ENCODE measurements around the gene STUM. TPM values are rescaled to one million over a fixed set of nuclear protein-coding genes. Genes with fewer than 3 reads are reported as not detected.

Gene STUM
- polyA plus RNA-seq, 2 of the 4 experiments (the other 2 are of a cell fraction) = not detected

GRCh38 chr1:226575739-226576378 lies 27.3 kb downstream of the STUM start:
- ATAC-seq (no peak), FAIRE-seq (no peak), DNase-seq (ENCODE audit: low read depth in 1 of 2, low spot score in 1 of 2) (no peak)
- TF ChIP-seq ZFP36 (IDR thresholded peaks at IDR 0.05; ENCODE audit: borderline replicate concordance, partially characterized antibody) = no peak
- TF ChIP-seq PHF8 (IDR thresholded peaks at IDR 0.05; ENCODE audit: borderline replicate concordance, low read depth) = no peak
- TF ChIP-seq ESRRA (IDR thresholded peaks at IDR 0.05; ENCODE audit: borderline replicate concordance, low read length) = no peak
- no peak for TF ChIP-seq HDAC2 (IDR thresholded peaks at IDR 0.05)
- no peak for TF ChIP-seq ATOH8 (CRISPR knock-in tag; IDR thresholded peaks at IDR 0.05; ENCODE audit: low read depth)
- no peak for TF ChIP-seq RFX5 (IDR thresholded peaks at IDR 0.05)
- TF ChIP-seq ZC3H11A (IDR thresholded peaks at IDR 0.05) = no peak
- no peak for TF ChIP-seq RAD21 (conservative IDR thresholded peaks at IDR 0.05 in 1 of 2, IDR thresholded peaks at IDR 0.05 in 1 of 2)
- no peak for TF ChIP-seq KDM1A (IDR thresholded peaks at IDR 0.05; ENCODE audit: low read depth)
- no peak for TF ChIP-seq HMGXB4 (CRISPR knock-in tag; IDR thresholded peaks at IDR 0.05; ENCODE audit: borderline replicate concordance)
- TF ChIP-seq HOXB5 (CRISPR knock-in tag; IDR thresholded peaks at IDR 0.05) = no peak
- no peak for TF ChIP-seq FOXS1 (CRISPR knock-in tag; IDR thresholded peaks at IDR 0.05)
- POLR2A ChIA-PET = no interaction called here
- CTCF ChIA-PET = interaction anchor here (0.6 to 1.3 kb wide), 2 partner anchors 8 to 14 kb away, joined by 3 to 5 read pairs; no protein-coding TSS in a partner anchor
- Histone ChIP-seq H3K27ac (no peak overlapping the region), H3K4me1 (no peaks in the 10 kb centered on the region), H3K4me2 (no peak overlapping the region), H3K9me3 (no peaks in the 10 kb centered on the region), H3K4me3 (no peak overlapping the region)
- 68% methylated on average over 8 of the region's 9 CpGs for WGBS (ENCODE audit: missing lambda C conversion rate)

GRCh38 chr1:226576601-226577000 lies 28.0 kb downstream of the STUM start:
- ChIA-PET CTCF (interaction anchor here (1.3 kb wide), 1 partner anchor 9 kb away, joined by 5 read pairs; no protein-coding TSS in a partner anchor), POLR2A (no interaction called here)
- no peaks in the 10 kb centered on the region for H3K9me3 ChIP-seq
- DNase-seq (ENCODE audit: low read depth in 1 of 2, low spot score in 1 of 2) = no peak
- WGBS (ENCODE audit: missing lambda C conversion rate) = 56% methylated on average over 3 of the region's 3 CpGs
- no peak for FAIRE-seq
- TF ChIP-seq KDM1A (IDR thresholded peaks at IDR 0.05; ENCODE audit: low read depth) (no peak), TFCP2L1 (CRISPR knock-in tag; IDR thresholded peaks at IDR 0.05) (no peak), POLR2A (IDR thresholded peaks at IDR 0.05; ENCODE audit: low read length) (no peak)
- no peaks in the 10 kb centered on the region for H3K4me1 ChIP-seq
- H3K27ac ChIP-seq = no peak overlapping the region
- H3K4me3 ChIP-seq = no peak overlapping the region
- H3K4me2 ChIP-seq = no peak overlapping the region
- no peak for ATAC-seq

GRCh38 chr1:226577401-226578180 lies 29.0 kb downstream of the STUM start:
- no peak; a peak in 1 of 6 replicates for ATAC-seq
- Histone ChIP-seq H3K27ac (no peak overlapping the region), H3K4me2 (no peak overlapping the region), H3K9me3 (no peaks in the 10 kb centered on the region), H3K4me1 (no peaks in the 10 kb centered on the region), H3K4me3 (no peak overlapping the region)
- FAIRE-seq = no peak
- WGBS (ENCODE audit: missing lambda C conversion rate) = 70% methylated on average over 14 of the region's 15 CpGs
- ChIA-PET POLR2A (no interaction called here), CTCF (interaction anchor here (1.3 kb wide), 1 partner anchor 10 kb away, joined by 5 read pairs; no protein-coding TSS in a partner anchor)
- DNase-seq (ENCODE audit: low read depth in 1 of 2, low spot score in 1 of 2) = no peak
- no peak for TF ChIP-seq MYC (IDR thresholded peaks at IDR 0.05; ENCODE audit: borderline replicate concordance, low read length)
- TF ChIP-seq HES2 (IDR thresholded peaks at IDR 0.05) = no peak
- no peak for TF ChIP-seq RFX5 (IDR thresholded peaks at IDR 0.05)
- TF ChIP-seq NFE2L2 (conservative IDR thresholded peaks at IDR 0.05; ENCODE audit: low read length) = no peak
- TF ChIP-seq CBX2 (IDR thresholded peaks at IDR 0.05; ENCODE audit: borderline replicate concordance, low read depth) = no peak
- TF ChIP-seq EP300 (IDR thresholded peaks at IDR 0.05) = no peak

Measured in A549 (cell line).